HG03108 (cell line): ENCODE measurements around the gene HUS1B.
"Not testable (repeated sequence)": the region's sequence is repeated elsewhere in the genome, so short reads cannot be mapped to it uniquely, and the experiment has no call there.

ENCODE experiments used
- ATAC-seq: cut with Tn5 transposase; IDR thresholded peaks from one replicate; pipeline ENCODE4 v1.9.1; 2021; ENCODE audit warnings: moderate library complexity; ENCODE audit not compliant: unreplicated experiment

HUS1B gene

GRCh38 chr6:656460-657252, at the start of gene HUS1B:
Gene HUS1B (minus strand): TSS chr6:657100. CDS start chr6:656944, 156 bp downstream.
- no peak for ATAC-seq

- no peak for ATAC-seq
Measured at GRCh38 chr6:706146-706545, 49.2 kb upstream of the HUS1B start.

GRCh38 chr6:705047-705446, 48.1 kb upstream of the HUS1B start:
- ATAC-seq: no peak

GRCh38 chr6:704046-704445, 47.1 kb upstream of the HUS1B start:
- no peak for ATAC-seq

GRCh38 chr6:703552-703951, 46.7 kb upstream of the HUS1B start:
- no peak for ATAC-seq

GRCh38 chr6:701700-702479, 45.0 kb upstream of the HUS1B start:
- no peak for ATAC-seq

- ATAC-seq: no peak
Measured at GRCh38 chr6:701215-701614, 44.3 kb upstream of the HUS1B start.

- ATAC-seq: no peak
Measured at GRCh38 chr6:700490-700889, 43.6 kb upstream of the HUS1B start.

GRCh38 chr6:699319-699718, 42.4 kb upstream of the HUS1B start:
- no peak for ATAC-seq

- ATAC-seq: not testable (repeated sequence)
Measured at GRCh38 chr6:694431-695126, 37.7 kb upstream of the HUS1B start.

- ATAC-seq: no peak
Measured at GRCh38 chr6:693723-694009, 36.8 kb upstream of the HUS1B start.

- peak; percentile 87 for ATAC-seq
Measured at GRCh38 chr6:692858-693722, 36.2 kb upstream of the HUS1B start, which contains the start of gene EXOC2. Gene EXOC2 (minus strand): TSS chr6:693139. CDS start chr6:637818, 55,321 bp downstream.

GRCh38 chr6:692356-692851, 35.5 kb upstream of the HUS1B start:
- ATAC-seq: peak; percentile 78

GRCh38 chr6:689223-689622, 32.3 kb upstream of the HUS1B start:
- ATAC-seq: no peak

- ATAC-seq: no peak
Measured at GRCh38 chr6:686497-686896, 29.6 kb upstream of the HUS1B start.

GRCh38 chr6:684831-685636, 28.1 kb upstream of the HUS1B start:
- ATAC-seq: peak; percentile 73

- ATAC-seq: no peak
Measured at GRCh38 chr6:683742-684440, 27.0 kb upstream of the HUS1B start.

- no peak for ATAC-seq
Measured at GRCh38 chr6:680666-681340, 23.9 kb upstream of the HUS1B start.

- no peak for ATAC-seq
Measured at GRCh38 chr6:680251-680650, 23.4 kb upstream of the HUS1B start.
